Activated CD4-positive, CD25-positive, alpha-beta regulatory T cell (primary cell): Measurements from ENCODE around the gene GPR15LG.
"Not testable (repeated sequence)": the region's sequence is repeated elsewhere in the genome, so short reads cannot be mapped to it uniquely, and the experiment has no call there.

Source experiments
- DNase-seq, 4 experiments: peaks; one replicate each; lab custom pipeline; 2025; lab: John Stamatoyannopoulos, UW

The GPR15LG gene

DNA sequence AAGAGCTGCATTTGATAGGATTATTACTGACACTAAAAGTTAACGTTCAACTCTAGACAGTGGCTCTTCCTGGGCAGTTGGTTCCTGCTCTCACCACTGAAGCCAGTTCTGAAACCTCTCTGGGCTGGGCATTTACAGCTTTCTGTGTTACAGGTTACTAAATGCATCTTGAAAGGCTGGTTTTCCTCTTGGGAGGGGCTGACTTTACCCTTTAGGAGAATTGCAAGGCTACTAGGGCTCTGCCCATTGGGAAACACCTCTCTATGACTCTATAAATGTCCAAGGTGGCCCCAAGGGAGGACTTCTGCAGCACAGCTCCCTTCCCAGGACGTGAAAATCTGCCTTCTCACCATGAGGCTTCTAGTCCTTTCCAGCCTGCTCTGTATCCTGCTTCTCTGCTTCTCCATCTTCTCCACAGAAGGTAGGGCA is at the start of gene GPR15LG:
Gene GPR15LG (plus strand): TSS at position 301 of the 429 bp plus-strand sequence. CDS start 51 bp downstream, at position 352.
- no peak for DNase-seq

DNA sequence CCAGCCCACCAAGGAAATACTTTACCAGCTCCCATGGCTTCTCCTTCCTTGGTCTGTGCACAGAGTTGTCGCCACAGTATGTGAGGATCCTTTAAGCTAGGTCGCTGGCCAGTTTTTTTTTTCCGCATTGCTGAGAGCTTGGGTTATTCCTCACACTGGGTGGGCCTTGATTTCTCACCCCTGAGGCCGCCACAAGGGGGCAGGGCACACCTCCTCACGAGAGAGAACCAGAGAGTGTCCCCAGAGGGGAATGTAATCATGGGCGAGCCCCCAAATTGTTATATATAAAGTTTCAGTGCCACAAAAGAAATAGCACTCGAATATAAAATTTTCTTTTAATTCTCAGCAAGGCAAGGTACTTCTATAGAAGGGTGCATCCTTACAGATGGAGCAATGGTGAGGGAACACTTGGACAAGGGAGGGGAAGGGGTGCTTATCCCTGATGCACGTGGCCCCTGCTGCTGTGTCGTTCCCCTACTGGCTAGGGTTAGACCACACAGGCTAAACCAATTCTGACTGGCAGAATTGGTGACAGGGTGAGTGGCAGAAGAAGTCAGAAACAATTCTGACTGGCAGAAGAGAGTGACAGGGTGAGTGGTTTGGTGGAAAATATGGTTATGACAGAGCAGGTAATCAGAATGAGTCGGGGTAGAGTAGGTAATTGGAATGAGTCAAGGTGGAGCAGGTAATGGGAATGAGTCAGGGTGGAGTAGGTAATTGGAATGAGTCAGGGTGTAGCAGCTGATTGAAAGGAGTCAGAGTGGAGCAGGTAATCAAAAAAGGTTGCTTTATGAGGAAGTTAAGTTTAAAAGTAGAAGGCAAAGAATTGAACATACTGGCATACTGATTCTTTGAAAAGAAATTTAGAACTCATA is 47.5 kb upstream of the GPR15LG start:
- not testable (repeated sequence) for DNase-seq

DNA sequence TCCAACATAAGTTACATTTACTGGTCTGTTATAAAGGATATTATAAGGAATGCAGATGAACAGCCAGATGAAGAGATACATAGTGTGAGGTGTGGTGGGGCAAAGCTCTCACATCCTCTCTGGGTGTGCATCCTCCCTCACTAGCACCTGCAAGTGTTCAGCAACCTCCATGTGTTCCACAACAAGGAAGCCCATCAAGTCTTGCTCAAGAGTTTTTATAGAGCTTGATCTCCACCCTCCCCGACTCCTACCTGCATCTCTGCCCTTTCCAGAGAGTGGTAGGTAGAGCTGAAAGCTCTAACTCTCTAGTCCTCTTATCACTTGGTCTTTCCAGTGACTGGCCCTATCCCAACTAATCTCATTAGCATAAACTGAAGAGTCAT is 46.8 kb upstream of the GPR15LG start:
- DNase-seq, result no peak

DNA sequence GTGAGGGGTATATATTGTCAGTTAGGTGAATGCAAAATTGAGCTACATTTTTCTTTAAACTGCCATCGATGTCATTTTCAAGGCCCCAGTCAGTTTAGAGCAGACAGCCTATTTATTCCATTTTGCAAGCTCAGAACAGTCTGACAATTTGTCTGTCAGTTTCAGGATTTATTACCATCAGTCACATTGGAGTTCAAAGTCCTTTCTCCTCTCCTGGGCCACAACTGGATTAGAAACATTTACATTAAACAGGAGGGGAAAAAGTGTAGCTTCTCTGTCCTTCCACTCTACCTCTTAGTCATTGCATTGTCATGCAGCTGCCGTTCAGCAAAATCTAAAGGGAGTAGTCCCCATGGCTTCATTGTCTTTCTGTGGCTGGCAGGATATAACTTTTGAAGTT is 37.8 kb upstream of the GPR15LG start:
- DNase-seq, result no peak

DNA sequence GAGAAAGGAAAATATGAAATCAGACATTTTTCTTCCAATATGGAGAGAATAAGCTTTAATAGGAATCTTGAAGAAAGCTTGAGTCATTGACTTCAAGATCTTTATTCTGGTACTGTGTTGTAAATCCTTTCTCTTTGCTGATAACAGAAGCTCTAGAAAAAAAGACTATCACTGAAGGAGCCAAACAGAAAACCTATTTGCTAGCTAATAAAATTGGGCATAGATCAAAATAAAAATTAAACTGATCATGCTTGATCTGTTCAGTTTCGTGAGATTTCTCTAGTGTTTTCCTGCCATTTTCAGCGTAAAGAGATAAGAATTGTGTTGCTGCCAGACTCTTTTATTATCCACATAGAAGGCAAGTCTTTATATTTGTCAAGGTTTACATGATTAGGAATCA is 35.8 kb upstream of the GPR15LG start:
- no peak for DNase-seq

DNA sequence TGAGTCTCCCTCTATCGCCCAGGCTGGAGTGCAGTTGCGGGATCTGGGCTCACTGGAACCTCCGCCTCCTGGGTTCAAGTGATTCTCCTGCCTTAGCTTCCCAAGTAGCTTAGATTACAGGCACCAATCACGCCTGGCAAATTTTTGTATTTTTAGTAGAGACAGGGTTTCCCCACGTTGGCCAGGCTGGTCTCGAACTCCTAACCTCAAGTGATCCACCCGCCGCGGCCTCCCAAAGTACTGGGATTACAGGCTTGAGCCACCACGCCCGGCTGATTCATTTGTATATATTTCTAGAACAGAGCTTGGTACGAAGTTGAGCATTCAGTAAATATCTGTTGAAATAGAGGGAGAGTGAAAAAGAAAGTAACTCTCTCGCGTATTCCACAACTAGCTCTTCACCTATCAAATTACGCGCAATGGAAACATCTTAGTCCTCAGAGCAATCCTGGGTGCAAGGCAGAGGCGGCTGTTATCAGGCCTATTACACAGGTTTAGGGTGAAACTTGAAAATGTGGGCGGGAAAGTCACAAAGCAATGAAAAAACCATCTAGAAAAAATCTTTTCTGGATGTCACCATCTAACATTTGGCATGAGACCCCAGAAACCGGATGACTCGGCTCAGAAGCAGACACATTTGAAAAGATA is 35.0 kb upstream of the GPR15LG start:
- peak in 2 of 4 experiments; percentile 43 for DNase-seq

DNA sequence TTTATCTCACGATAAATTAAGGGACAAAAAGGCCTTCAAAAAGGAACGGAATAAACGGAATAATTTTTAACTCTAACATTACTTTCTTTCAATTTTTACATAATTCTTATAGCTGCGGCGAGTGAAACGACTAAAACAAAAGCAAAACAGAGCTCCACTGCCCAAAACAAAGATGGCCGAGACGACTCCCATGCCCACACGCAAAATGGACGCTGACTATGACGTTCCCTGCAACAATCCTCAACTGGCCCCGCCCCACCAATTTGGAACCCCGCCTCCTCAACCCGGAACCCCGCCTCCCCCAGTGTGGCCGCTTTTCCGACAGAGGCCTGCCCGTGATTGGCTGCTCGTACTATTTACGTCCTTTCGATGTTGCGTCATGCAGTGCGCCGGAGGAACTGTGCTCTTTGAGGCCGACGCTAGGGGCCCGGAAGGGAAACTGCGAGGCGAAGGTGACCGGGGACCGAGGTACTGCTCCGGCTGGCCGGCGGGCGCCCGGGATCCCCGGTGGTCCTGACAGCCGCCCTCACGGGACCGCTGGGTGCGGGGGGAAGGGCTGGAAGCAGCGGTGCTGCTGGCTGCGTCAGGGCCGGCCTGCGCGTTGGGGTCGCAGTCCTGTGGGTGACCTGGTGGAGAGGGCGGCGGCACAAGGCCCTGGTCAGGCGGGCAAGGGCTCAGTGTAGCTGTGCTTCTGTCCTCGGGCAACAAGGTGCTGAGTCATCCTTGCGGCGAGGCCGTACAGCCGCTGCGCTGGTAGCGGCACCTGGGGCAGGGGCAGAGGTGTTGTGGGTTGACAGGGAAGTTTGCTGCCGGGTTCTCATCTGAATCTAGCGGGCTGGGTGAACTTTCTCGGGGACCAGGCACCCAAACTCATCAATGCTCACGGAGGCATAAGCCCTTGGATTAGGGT is 34.2 kb upstream of the GPR15LG start, which contains the start of gene GHITM:
Gene GHITM (plus strand): TSS at position 384 of the 910 bp plus-strand sequence. CDS start 1,992 bp downstream, outside the sequence.
- peak; percentile 95 to 99 (median 96) for DNase-seq

DNA sequence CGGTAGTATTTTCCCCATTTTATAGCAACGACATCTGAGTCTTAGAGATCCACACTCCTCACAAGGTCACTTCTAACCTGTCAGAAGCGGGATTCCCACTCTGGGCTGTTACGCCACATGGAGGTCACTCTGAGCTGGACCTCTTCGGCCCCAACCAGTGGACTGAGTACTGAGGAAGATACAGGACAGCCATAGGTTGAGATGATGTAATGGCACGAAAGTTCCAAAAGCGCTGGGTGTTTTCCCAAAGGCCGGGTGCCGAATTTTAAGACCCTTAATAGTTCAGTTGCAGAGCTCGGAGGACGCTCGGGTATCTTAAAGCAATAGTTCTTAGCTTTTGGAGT is 33.6 kb upstream of the GPR15LG start:
- DNase-seq, result no peak

DNA sequence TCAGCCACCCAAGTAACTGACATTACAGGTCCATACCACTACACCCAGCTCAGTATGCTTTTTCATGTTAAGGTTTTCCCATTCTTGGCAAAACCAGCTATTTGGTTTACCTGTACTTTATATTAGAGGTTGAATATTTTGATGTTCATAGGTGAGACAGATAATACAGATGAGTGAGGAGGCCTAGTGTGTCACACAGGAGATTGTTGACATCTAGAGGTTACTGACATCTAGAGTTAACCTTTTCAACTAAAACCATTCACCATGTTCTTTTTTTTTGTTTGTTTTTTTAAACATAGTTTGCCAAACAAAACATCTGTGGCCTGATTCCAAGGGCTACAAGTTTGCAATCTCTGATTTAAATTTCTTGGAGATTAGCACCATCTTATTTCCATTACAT is 26.3 kb upstream of the GPR15LG start:
- no peak for DNase-seq

DNA sequence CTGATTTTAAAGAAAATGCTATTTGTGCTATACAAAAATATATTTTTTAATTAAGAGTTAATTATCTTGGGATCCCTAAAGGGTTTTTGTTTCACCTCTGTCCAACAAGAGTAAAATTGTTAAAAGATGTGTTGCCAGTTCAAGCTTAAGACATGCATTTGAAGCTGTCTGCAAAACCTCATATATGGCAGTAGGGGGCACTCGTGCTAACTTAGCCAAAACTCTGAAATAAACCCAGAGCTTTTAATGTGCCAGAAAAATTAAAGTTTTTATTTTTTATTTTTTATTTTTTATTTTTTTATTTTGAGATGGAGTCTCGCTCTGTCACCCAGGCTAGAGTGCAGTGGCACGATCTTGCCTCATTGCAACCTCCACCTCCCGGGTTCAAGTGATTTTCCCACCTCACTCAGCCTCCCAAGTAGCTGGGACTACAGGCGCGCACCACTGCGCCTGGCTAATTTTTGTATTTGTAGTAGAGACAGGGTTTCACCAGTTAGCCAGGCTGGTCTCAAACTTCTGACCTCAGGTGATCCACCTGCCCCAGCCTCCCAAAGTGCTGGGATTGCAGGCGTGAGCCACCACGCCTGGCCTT is 25.5 kb upstream of the GPR15LG start:
- not testable (repeated sequence) for DNase-seq

DNA sequence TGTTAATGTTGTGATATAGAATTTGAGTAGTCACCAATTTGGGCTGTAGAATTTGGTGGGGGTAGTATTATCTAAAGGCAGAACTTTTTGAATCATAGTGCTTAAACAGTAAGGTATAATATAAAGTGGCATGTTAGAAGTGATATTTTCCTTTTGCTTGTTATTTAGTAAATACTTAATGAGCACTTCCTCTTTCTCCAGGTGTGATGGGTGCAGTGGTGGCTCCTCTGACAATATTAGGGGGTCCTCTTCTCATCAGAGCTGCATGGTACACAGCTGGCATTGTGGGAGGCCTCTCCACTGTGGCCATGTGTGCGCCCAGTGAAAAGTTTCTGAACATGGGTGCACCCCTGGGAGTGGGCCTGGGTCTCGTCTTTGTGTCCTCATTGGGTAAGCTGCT is 23.7 kb upstream of the GPR15LG start:
- DNase-seq, result no peak

DNA sequence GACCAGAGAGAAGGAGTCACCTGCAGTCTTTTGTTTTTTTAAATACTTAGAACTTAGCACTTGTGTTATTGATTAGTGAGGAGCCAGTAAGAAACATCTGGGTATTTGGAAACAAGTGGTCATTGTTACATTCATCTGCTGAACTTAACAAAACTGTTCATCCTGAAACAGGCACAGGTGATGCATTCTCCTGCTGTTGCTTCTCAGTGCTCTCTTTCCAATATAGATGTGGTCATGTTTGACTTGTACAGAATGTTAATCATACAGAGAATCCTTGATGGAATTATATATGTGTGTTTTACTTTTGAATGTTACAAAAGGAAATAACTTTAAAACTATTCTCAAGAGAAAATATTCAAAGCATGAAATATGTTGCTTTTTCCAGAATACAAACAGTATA is 20.8 kb upstream of the GPR15LG start:
- DNase-seq, result no peak

DNA sequence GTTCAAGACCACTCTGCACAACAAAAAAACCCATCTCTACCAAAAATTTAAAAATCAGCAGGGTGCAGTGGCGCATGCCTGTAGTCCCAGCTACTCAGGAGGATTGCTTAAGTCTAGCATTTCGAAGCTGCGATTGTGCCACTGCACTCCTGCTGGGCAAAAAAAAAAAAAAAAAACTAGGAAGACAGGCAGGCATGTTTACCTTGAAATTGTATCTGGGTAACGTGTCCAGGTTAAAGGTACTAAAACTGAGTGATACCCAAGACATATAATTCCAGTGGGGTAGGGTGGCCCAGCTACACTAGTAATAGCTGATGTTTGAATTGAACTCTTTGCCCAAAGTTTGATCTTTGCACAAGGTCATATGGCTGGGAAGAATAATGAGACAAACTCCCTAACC is 18.1 kb upstream of the GPR15LG start:
- DNase-seq, result no peak

DNA sequence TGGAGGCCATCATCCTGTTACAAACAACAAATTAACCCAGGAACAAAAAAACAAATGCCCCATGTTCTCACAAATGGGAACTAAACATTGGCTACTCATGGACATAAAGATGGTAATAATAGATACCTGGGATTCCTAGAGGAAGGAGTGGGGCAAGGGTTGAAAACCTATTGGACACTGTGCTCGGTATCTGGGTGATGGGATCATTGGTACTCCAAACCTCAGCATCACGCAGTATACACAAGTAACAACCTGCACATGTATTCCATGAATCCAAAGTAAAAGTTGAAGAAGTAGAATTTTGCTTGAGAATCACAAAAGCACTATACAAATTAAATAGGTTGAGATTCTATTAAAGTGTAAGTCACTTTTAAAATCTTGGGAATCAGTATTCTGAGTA is 17.6 kb upstream of the GPR15LG start:
- DNase-seq, result no peak

DNA sequence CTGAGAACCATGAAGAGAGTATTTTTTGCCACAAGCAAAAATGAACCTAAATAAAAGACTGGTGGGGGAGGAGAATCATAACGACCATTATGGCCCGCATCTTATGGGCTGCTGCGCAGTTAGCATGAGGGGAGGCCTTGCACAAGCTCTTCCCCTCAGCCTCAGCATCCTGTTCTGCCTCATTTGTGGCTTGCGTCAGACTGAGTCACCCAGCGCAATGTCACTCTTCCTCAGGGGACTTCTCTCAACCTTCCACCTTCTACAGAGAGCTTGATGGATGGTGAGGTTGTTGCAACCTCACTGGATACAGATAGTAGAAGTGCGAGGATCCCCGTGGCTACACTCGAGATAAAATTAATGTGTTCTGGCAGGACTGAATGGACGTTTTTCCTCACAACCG is 16.8 kb upstream of the GPR15LG start:
- no peak for DNase-seq

DNA sequence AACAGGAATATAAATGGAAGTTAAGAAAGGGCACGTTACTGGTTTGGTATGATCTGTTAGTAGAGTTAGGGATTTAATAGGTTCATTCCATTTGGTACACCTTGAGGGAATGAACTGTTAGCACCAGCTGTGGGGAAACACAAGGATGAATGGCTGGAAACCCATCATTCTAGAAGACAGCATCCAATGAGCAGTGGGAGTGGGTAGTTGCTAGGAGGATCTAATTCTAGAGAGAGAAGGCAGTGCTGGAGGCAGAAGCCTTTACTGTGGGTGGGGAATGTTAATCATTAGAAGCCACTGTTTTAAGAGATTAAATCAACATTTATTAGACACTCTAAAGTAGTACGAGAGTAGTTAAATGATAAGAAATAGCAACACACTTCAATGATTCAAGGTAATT is 15.5 kb upstream of the GPR15LG start:
- DNase-seq, result no peak

DNA sequence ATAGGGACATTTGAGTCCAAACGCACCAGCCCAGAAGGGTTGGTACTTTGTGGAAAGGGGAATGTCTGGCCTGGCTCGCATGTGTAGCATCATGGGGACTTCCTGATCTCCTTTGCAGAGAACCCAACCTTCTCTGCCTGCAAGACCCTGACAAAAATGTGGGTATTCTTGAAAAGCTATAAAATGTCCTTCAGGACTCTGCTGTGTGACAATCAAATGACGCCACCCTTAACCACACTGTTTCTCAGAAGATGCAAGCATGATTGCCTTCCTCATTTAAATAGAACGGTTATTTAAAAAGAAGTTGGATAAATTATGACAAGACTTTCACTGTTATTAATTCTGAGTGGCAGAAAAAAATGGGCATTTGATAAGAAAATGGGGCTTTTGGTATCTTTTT is 15.1 kb upstream of the GPR15LG start:
- DNase-seq, result no peak

DNA sequence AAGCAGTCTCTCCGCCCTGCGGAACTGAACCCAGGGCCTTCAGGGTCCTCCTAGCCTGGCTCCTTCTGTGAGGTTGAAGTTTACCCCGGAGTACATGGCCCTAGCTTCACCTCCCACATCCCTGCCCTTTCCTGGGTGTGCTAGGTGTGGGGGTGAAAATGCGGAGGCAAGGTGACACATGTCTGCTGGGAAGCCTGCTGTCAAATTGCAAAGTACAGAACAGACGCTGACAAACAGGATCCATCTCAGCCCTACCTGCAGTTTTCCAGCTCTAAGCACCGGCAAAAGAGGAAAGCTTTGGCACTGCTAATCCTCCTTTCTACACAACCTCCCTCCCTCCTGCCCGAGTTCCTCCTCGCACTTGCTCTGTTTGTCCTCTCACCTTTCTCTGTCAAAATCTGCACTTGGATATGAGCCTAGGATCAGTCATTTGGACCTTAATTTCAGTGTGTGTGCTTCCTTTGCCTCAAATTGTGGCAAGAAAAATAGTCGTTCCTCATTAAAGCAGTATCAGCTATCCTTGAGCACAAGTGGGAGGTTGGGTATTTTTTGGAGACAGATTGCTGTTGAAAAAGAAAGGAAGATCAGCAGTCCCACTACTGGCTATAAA is 14.4 kb upstream of the GPR15LG start:
- DNase-seq, result no peak

DNA sequence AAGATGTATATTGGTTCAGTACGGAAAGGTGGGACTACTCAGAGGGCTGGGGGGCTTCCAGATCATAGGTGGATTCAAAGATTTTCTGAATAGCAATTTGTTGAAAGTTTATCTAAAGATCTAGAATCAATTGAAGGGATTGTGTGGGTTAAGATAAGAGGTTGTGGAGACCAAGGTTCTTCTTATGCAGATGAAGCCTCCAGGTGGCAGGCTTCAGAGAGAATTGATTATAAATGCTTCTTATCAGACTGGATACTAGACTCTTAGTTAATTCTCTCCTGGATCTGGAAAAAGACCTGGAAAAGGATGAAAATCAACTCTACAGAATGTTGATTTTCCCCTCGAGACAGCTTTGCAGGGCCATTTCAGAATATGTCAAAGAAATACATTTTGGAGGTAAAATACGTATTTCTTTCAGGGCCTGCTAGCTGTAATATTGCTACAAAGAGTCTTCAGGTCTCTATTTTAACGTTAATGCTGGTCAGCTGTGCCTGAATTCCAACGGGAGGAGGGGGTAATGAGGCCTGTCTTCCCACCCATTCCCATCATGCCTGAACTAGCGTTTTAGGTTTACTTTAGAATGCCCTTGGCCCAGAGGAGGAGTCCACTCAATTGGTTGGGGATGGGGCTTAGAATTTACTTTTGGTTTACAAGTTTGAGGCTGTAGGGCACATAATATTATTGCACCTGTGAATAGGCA is 12.8 kb upstream of the GPR15LG start:
- no peak for DNase-seq

DNA sequence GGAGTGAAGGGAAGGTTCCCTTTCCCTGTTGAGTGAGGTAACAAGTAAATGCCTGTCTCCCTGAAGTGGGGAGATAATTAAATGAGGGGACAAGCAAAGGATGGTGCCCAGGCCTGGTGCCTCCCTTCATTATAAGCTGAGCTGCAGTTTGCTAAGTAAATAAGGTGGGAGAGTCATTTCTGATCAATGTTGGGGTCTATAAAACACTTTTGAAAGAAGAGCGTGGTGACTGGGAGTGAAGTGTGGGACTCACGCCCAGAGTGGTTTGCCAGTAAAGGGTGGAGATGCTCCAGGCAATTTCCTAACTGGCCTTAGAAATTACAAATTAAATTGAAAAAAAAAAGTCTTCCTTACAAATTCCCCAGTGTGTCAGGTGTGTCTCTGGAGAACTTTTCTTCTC is 9.6 kb upstream of the GPR15LG start:
- no peak for DNase-seq

DNA sequence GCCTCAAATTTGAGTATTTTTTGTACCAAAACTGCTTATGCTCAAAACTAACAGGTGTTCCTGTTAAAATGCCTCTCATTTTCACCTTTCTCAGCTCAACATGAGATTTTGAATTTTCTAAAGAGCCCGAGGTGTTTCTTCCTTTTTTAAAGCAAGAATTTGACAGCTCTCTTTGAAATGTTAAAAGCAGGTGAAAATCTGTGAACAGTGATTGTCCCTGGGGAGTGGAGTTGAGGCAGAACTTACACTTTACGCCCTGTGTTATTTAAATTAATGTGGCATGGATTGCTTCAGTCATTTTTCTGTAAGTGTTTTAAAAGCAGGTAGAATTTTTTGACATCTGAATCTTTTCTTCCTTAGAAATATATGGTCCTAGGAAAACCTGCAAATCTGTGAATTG is 9.2 kb upstream of the GPR15LG start:
- no peak for DNase-seq
